ENCODE measurements around the gene EPHB4.

- TF ChIP-seq POLR2A (IDR thresholded peaks at IDR 0.05) (no peak), CTCF (IDR thresholded peaks at IDR 0.05) (no peak)
Observed at GRCh38 chr7:100753750-100754149, 73.6 kb downstream of the EPHB4 start.
